SU-DHL-6 (cell line): Measurements from ENCODE around the gene NRN1L.

Source experiments
- H2AFZ ChIP-seq: fragments of 200-600 bp; sonication (generic); 2 replicates; pipeline ENCODE4 v1.6.1; 2014; ENCODE audit warnings: low read depth, mild to moderate bottlenecking, moderate library complexity, mixed read lengths, antibody characterized with exemption, low read length; ENCODE audit not compliant: severe bottlenecking
- H3F3A ChIP-seq: fragments of 200-600 bp; shearing (Covaris generic); 2 replicates; pipeline ENCODE4 v1.6.0; 2016; ENCODE audit warnings: antibody characterized with exemption, mild to moderate bottlenecking; ENCODE audit not compliant: insufficient read depth
- H3K27ac ChIP-seq: fragments of 200-600 bp; sonication (generic); 2 replicates; pipeline ENCODE4 v1.5.1; 2016; ENCODE audit warnings: low read depth, mild to moderate bottlenecking, low read length, moderate library complexity, mixed read lengths
- H3K27me3 ChIP-seq: fragments of 200-600 bp; sonication (generic), shearing (Covaris generic); 2 replicates; pipeline ENCODE4 v1.6.0; 2014; ENCODE audit warnings: mild to moderate bottlenecking, low read length
- H3K36me3 ChIP-seq: fragments of 200-600 bp; sonication (generic); 2 replicates; pipeline ENCODE4 v1.6.1; 2014; ENCODE audit warnings: mild to moderate bottlenecking, low read length, mixed read lengths
- H3K4me2 ChIP-seq: fragments of 300-600, 200-600 bp; shearing (Covaris generic), sonication (generic); 2 replicates; pipeline ENCODE4 v1.6.0; 2014; ENCODE audit warnings: low read length, low read depth, mild to moderate bottlenecking; ENCODE audit not compliant: poor library complexity, severe bottlenecking
- H3K4me3 ChIP-seq: fragments of 200-600 bp; sonication (generic); 2 replicates; pipeline ENCODE4 v1.5.1; 2014; ENCODE audit warnings: antibody characterized with exemption, low read length, mild to moderate bottlenecking, mixed read lengths; ENCODE audit not compliant: insufficient read depth, poor library complexity, severe bottlenecking
- H3K79me2 ChIP-seq: fragments of 200-600 bp; sonication (generic); 2 replicates; pipeline ENCODE4 v1.6.1; 2014; ENCODE audit warnings: mild to moderate bottlenecking, low read length, moderate library complexity; ENCODE audit not compliant: insufficient read depth
- H3K9ac ChIP-seq: fragments of 200-600 bp; sonication (generic); 2 replicates; pipeline ENCODE4 v1.7.0; 2014; ENCODE audit warnings: mild to moderate bottlenecking, low read length
- H3K9me2 ChIP-seq: fragments of 200-600 bp; sonication (generic); replicated peaks from 2 replicates; pipeline ENCODE4 v1.6.1; 2014; ENCODE audit warnings: low read length; ENCODE audit not compliant: insufficient read depth
- H3K9me3 ChIP-seq: fragments of 200-600 bp; sonication (generic); 2 replicates; pipeline ENCODE4 v1.6.1; 2014; ENCODE audit warnings: low read length, mixed read lengths; ENCODE audit not compliant: insufficient read depth
- H4K20me1 ChIP-seq: fragments of 200-600 bp; sonication (generic); 2 replicates; pipeline ENCODE4 v1.6.1; 2014; ENCODE audit warnings: low read depth, mild to moderate bottlenecking, antibody characterized with exemption, low read length, moderate library complexity, mixed read lengths
- CTCF ChIP-seq: fragments of 200-600 bp; sonication (generic); IDR thresholded peaks from one replicate; pipeline ENCODE4 v1.5.1; 2017; ENCODE audit warnings: antibody characterized with exemption, mild to moderate bottlenecking, low read length, moderate library complexity; ENCODE audit not compliant: insufficient read depth, poor library complexity, severe bottlenecking
- EZH2phosphoT487 ChIP-seq: fragments of 200-600 bp; sonication (generic), shearing (Covaris generic); conservative IDR thresholded peaks from 2 replicates; pipeline ENCODE4 v1.6.1; 2018; ENCODE audit warnings: mild to moderate bottlenecking, antibody characterized with exemption, low read length, moderate library complexity, mixed read lengths

The NRN1L gene

GRCh38 chr16:67915831-67916723, 31.4 kb downstream of the NRN1L start:
- no peak overlapping the region for H3K27ac ChIP-seq
- H3K79me2 ChIP-seq: no peaks in the 10 kb centered on the region
- no peaks in the 10 kb centered on the region for H4K20me1 ChIP-seq
- no peak for TF ChIP-seq EZH2phosphoT487
- TF ChIP-seq CTCF: no peak
- H3K9me2 ChIP-seq: no peaks in the 10 kb centered on the region
- H3K9ac ChIP-seq: no peak overlapping the region
- no peak overlapping the region for H3K4me2 ChIP-seq
- no peaks in the 10 kb centered on the region for H3K27me3 ChIP-seq
- no peaks in the 10 kb centered on the region for H3F3A ChIP-seq
- no peak overlapping the region for H3K4me3 ChIP-seq
- H3K36me3 ChIP-seq: no peaks in the 10 kb centered on the region
- no peak overlapping the region for H2AFZ ChIP-seq
- no peaks in the 10 kb centered on the region for H3K9me3 ChIP-seq

GRCh38 chr16:67917140-67917851, 32.6 kb downstream of the NRN1L start:
- no peak overlapping the region for H2AFZ ChIP-seq
- no peak overlapping the region for H3K4me3 ChIP-seq
- H4K20me1 ChIP-seq: no peaks in the 10 kb centered on the region
- H3K9ac ChIP-seq: no peak overlapping the region
- H3K27me3 ChIP-seq: no peaks in the 10 kb centered on the region
- H3K27ac ChIP-seq: no peak overlapping the region
- no peaks in the 10 kb centered on the region for H3K9me2 ChIP-seq
- no peak overlapping the region for H3K4me2 ChIP-seq
- TF ChIP-seq CTCF (no peak), EZH2phosphoT487 (no peak)
- H3K9me3 ChIP-seq: no peaks in the 10 kb centered on the region
- H3K36me3 ChIP-seq: no peaks in the 10 kb centered on the region
- no peaks in the 10 kb centered on the region for H3K79me2 ChIP-seq
- no peaks in the 10 kb centered on the region for H3F3A ChIP-seq

GRCh38 chr16:67917852-67918236, 33.2 kb downstream of the NRN1L start:
- no peaks in the 10 kb centered on the region for H3F3A ChIP-seq
- no peak overlapping the region for H3K27ac ChIP-seq
- no peaks in the 10 kb centered on the region for H3K9me3 ChIP-seq
- no peaks in the 10 kb centered on the region for H3K79me2 ChIP-seq
- no peak overlapping the region for H3K4me2 ChIP-seq
- no peak overlapping the region for H2AFZ ChIP-seq
- H3K27me3 ChIP-seq: no peaks in the 10 kb centered on the region
- H3K4me3 ChIP-seq: no peak overlapping the region
- H3K36me3 ChIP-seq: no peaks in the 10 kb centered on the region
- H3K9ac ChIP-seq: no peak overlapping the region
- H3K9me2 ChIP-seq: no peaks in the 10 kb centered on the region
- no peaks in the 10 kb centered on the region for H4K20me1 ChIP-seq
- TF ChIP-seq EZH2phosphoT487: no peak
- no peak for TF ChIP-seq CTCF
